HCT116 (cell line): Measurements from ENCODE around the gene DRG2. TPM values are rescaled to one million over a fixed set of nuclear protein-coding genes. Genes with fewer than 3 reads are reported as not detected.
A peak's percentile ranks its signal among the peaks of the same experiment; 100 is the strongest.

Source experiments
- ATAC-seq: fragments of 200-7000 bp; cut with Tn5 transposase; 2 replicates; pipeline ENCODE4 v1.9.1; 2020; ENCODE audit warnings: mild to moderate bottlenecking, moderate library complexity
- BruUV-seq: library from RNA; stranded (reverse); fragments of 400-500 nt; replicated peaks from 2 replicates; lab custom pipeline; 2021; lab: Mats Ljungman, UMichigan
- CTCF ChIA-PET: fragments of 300-600 bp; sonication (Branson Sonifier 250); formaldehyde crosslinking; loops from one replicate; lab custom pipeline; 2021; ENCODE audit warnings: antibody characterized with exemption; lab: Charles Lee
- POLR2A ChIA-PET: fragments of 300-600, 350-600 bp; sonication (Branson Sonifier 250); formaldehyde crosslinking; loops from one replicate; lab custom pipeline; 2021; ENCODE audit warnings: antibody characterized with exemption; lab: Charles Lee
- RAD21 ChIA-PET, 2 experiments: fragments of 300-600 bp; sonication (Branson Sonifier 250); formaldehyde crosslinking; loops; one replicate each; lab custom pipeline; 2023; ENCODE audit warnings: low total read pairs in 2 of 2; ENCODE audit not compliant: uncharacterized antibody in 2 of 2, unreplicated experiment in 2 of 2, low non-redundant PET in 1 of 2; lab: Charles Lee
- DNase-seq: peaks from one replicate; pipeline ENCODE4 v3.0.0-alpha.2; 2010; ENCODE audit warnings: low read depth, low spot score
- H2AFZ ChIP-seq: fragments of 200-600 bp; shearing (Covaris generic), sonication (generic); 2 replicates; pipeline ENCODE4 v1.6.1; 2017; ENCODE audit warnings: low read depth, mixed run types, mixed read lengths, antibody characterized with exemption, low read length; ENCODE audit not compliant: poor library complexity, severe bottlenecking
- H3K27ac ChIP-seq: 2 replicates; pipeline ENCODE4 v1.5.1; 2012; ENCODE audit warnings: low read depth, low read length
- H3K27me3 ChIP-seq: fragments of 200-600 bp; sonication (generic); 2 replicates; pipeline ENCODE4 v1.6.1; 2016; ENCODE audit warnings: mixed run types, low read length, mixed read lengths; ENCODE audit not compliant: insufficient read depth
- H3K36me3 ChIP-seq, 2 experiments: fragments of 200-500 bp in 1 of 2; fragments of 200-600 bp in 1 of 2; sonication (Bioruptor generic) in 1 of 2; sonication (generic) in 1 of 2; 2 replicates each; pipeline versions ENCODE4 v1.5.1 to v1.6.1; 2014 to 2016; ENCODE audit warnings: low read length in 2 of 2, inconsistent platforms in 1 of 2, mixed read lengths in 1 of 2, mixed run types in 1 of 2; ENCODE audit not compliant: insufficient read depth in 2 of 2, control insufficient read depth in 1 of 2
- H3K4me1 ChIP-seq, 2 experiments: fragments of 200-600 bp in 1 of 2; sonication (generic) in 1 of 2; 2 replicates each; pipeline versions ENCODE4 v1.5.1 to v1.6.1; 2012 to 2017; ENCODE audit warnings: low read length in 2 of 2, inconsistent platforms in 1 of 2, mild to moderate bottlenecking in 1 of 2, mixed read lengths in 1 of 2, mixed run types in 1 of 2, moderate library complexity in 1 of 2; ENCODE audit not compliant: insufficient read depth in 2 of 2, control insufficient read depth in 1 of 2
- H3K4me2 ChIP-seq: fragments of 200-600 bp; sonication (generic); 2 replicates; pipeline ENCODE4 v1.6.1; 2017; ENCODE audit warnings: mixed run types, low read length, mixed read lengths
- H3K4me3 ChIP-seq, 2 experiments: fragments of 200-600 bp in 1 of 2; sonication (generic) in 1 of 2; replicated peaks in 1 of 2; 2 replicates each; pipeline ENCODE4 v1.5.1; 2011 to 2016; ENCODE audit warnings: low read length in 2 of 2, control low read depth in 1 of 2, low read depth in 1 of 2, mild to moderate bottlenecking in 1 of 2, mixed read lengths in 1 of 2, mixed run types in 1 of 2
- H3K79me2 ChIP-seq: fragments of 200-600 bp; sonication (generic); 2 replicates; pipeline ENCODE4 v1.6.1; 2017; ENCODE audit warnings: mild to moderate bottlenecking, mixed run types, low read length, moderate library complexity, mixed read lengths; ENCODE audit not compliant: insufficient read depth
- H3K9ac ChIP-seq: fragments of 200-600 bp; sonication (generic); 2 replicates; pipeline ENCODE4 v1.6.1; 2016; ENCODE audit warnings: low read length, mixed read lengths
- H3K9me2 ChIP-seq: fragments of 200-600 bp; sonication (generic), shearing (Covaris generic); 2 replicates; pipeline ENCODE4 v1.6.1; 2017; ENCODE audit warnings: mixed run types, mild to moderate bottlenecking, moderate library complexity; ENCODE audit not compliant: insufficient read depth
- H3K9me3 ChIP-seq, 2 experiments: fragments of 200-500 bp in 1 of 2; fragments of 200-600 bp in 1 of 2; sonication (Bioruptor generic) in 1 of 2; sonication (generic) in 1 of 2; 2 replicates each; pipeline ENCODE4 v1.6.1; 2014 to 2017; ENCODE audit warnings: low read length in 2 of 2, mixed read lengths in 2 of 2, inconsistent platforms in 1 of 2, low read depth in 1 of 2, mild to moderate bottlenecking in 1 of 2, mixed run types in 1 of 2, moderate library complexity in 1 of 2; ENCODE audit not compliant: control insufficient read depth in 1 of 2, insufficient read depth in 1 of 2
- H4K20me1 ChIP-seq: fragments of 200-600 bp; sonication (generic), shearing (Covaris generic); 2 replicates; pipeline ENCODE4 v1.6.1; 2017; ENCODE audit warnings: mixed run types, mild to moderate bottlenecking, moderate library complexity; ENCODE audit not compliant: insufficient read depth
- CEBPB ChIP-seq: IDR thresholded peaks from 2 replicates; pipeline ENCODE4 v1.6.1; 2012; ENCODE audit warnings: low read depth
- ELF1 ChIP-seq: IDR thresholded peaks from 2 replicates; pipeline ENCODE4 v1.6.1; 2012; ENCODE audit warnings: low read depth, borderline replicate concordance
- EZH2 ChIP-seq: fragments of 200-600 bp; sonication (generic); IDR thresholded peaks from 2 replicates; pipeline ENCODE4 v1.6.1; 2017; ENCODE audit warnings: antibody characterized with exemption, mixed run types
- EZH2phosphoT487 ChIP-seq: fragments of 200-600 bp; IDR thresholded peaks from 2 replicates; pipeline ENCODE4 v1.6.1; 2018; ENCODE audit warnings: antibody characterized with exemption, borderline replicate concordance
- FOSL1 ChIP-seq: IDR thresholded peaks from 2 replicates; pipeline ENCODE4 v1.6.1; 2012; ENCODE audit warnings: low read depth
- JUND ChIP-seq: IDR thresholded peaks from 2 replicates; pipeline ENCODE4 v1.6.1; 2012
- SP1 ChIP-seq: IDR thresholded peaks from 2 replicates; pipeline ENCODE4 v1.6.1; 2012; ENCODE audit warnings: low read depth
- TCF7L2 ChIP-seq: IDR thresholded peaks from 2 replicates; pipeline ENCODE4 v1.7.0; 2011; ENCODE audit warnings: borderline replicate concordance, inconsistent platforms; ENCODE audit not compliant: insufficient read depth, insufficient read length; ENCODE audit errors: extremely low read depth
- YY1 ChIP-seq: IDR thresholded peaks from 2 replicates; pipeline ENCODE4 v1.6.1; 2011; ENCODE audit warnings: low read length, low read depth, moderate library complexity, mild to moderate bottlenecking; ENCODE audit not compliant: insufficient replicate concordance; ENCODE audit errors: extremely low read depth
- ZNF274 ChIP-seq: fragments of 200-500 bp; sonication (Bioruptor generic); IDR thresholded peaks from 2 replicates; pipeline ENCODE4 v1.6.1; 2014; ENCODE audit warnings: mild to moderate bottlenecking, low read depth, low read length, inconsistent platforms
- intact Hi-C: fragments of 100-400 bp; cut with micrococcal nuclease; formaldehyde crosslinking; loops from 2 replicates; pipeline ENCODE4 v1.10.0; 2022
- total RNA-seq: library from RNA; stranded (reverse); gene quantifications from one replicate; pipeline ENCODE4 v1.2.1, GENCODE V29; 2021; ENCODE audit not compliant: unreplicated experiment
- TF ChIP-seq, protein P1 (sequence below), 3 experiments: fragments of 200-600 bp in 1 of 3; sonication (generic) in 1 of 3; IDR thresholded peaks in 2 of 3; conservative IDR thresholded peaks in 1 of 3; 2 replicates each; pipeline ENCODE4 v1.5.1; 2012 to 2017; ENCODE audit warnings: low read depth in 2 of 3, low read length in 2 of 3, antibody characterized with exemption in 1 of 3, borderline replicate concordance in 1 of 3, control low read depth in 1 of 3, mild to moderate bottlenecking in 1 of 3, mixed read lengths in 1 of 3, mixed run types in 1 of 3, moderate library complexity in 1 of 3; ENCODE audit not compliant: insufficient read depth in 1 of 3
- TF ChIP-seq, protein P2 (sequence below): IDR thresholded peaks from 2 replicates; pipeline ENCODE4 v1.6.1; 2012

The DRG2 gene
- total RNA-seq, 1 experiment from 2014 or later: 41.0 TPM

DNA sequence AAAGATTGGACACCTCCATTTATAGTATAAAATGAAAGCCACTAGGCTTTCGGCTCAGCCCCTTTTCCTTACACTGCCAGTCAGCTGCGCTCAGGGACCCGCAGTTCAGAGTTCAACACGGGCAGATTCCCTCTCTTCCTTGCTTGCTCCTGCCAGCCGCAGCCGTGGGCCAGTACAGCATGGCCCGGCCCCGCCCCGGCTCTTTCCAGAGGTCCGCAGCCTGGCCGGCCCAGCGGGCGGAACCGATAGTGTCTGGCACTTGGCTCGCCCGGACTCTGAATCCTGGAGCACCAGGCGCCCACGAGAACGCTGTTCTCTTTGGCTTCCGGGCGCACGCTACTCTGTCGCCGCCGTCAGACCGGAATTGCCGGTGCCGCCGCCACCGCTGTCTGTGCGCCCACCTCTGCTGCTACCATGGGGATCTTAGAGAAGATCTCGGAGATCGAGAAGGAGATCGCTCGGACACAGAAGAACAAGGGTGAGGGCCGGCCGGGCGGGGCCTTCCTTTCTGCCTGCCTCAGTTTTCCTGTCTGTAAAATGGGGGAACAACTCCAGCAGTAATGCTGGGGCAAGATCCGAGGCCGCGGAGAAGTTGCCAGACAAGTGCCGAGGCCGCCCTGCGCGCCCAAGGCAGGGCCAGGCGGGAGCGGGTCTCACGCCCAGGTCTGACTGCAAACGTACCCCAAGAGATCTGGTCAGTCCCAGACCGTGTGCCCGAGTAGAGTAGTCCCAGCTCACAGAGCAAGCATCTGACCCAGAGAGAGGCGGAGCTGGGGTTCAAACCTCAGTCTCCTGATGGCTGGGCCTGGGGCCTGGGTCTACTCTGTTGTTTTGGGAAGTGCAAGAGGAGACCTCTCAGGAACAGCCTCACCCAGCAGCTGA lies at the start of gene DRG2 (continued):
- TF ChIP-seq EZH2 (no peak), ELF1 (peak; percentile 53; the same call in 1 of the 2 replicates)
- TF ChIP-seq, protein P1, sequence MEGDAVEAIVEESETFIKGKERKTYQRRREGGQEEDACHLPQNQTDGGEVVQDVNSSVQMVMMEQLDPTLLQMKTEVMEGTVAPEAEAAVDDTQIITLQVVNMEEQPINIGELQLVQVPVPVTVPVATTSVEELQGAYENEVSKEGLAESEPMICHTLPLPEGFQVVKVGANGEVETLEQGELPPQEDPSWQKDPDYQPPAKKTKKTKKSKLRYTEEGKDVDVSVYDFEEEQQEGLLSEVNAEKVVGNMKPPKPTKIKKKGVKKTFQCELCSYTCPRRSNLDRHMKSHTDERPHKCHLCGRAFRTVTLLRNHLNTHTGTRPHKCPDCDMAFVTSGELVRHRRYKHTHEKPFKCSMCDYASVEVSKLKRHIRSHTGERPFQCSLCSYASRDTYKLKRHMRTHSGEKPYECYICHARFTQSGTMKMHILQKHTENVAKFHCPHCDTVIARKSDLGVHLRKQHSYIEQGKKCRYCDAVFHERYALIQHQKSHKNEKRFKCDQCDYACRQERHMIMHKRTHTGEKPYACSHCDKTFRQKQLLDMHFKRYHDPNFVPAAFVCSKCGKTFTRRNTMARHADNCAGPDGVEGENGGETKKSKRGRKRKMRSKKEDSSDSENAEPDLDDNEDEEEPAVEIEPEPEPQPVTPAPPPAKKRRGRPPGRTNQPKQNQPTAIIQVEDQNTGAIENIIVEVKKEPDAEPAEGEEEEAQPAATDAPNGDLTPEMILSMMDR (IDR thresholded peaks at IDR 0.05 in 2 of 3, conservative IDR thresholded peaks at IDR 0.05 in 1 of 3; ENCODE audit: borderline replicate concordance in 1 of 3, insufficient read depth in 1 of 3, low read depth in 2 of 3, low read length in 2 of 3): no peak

DNA sequence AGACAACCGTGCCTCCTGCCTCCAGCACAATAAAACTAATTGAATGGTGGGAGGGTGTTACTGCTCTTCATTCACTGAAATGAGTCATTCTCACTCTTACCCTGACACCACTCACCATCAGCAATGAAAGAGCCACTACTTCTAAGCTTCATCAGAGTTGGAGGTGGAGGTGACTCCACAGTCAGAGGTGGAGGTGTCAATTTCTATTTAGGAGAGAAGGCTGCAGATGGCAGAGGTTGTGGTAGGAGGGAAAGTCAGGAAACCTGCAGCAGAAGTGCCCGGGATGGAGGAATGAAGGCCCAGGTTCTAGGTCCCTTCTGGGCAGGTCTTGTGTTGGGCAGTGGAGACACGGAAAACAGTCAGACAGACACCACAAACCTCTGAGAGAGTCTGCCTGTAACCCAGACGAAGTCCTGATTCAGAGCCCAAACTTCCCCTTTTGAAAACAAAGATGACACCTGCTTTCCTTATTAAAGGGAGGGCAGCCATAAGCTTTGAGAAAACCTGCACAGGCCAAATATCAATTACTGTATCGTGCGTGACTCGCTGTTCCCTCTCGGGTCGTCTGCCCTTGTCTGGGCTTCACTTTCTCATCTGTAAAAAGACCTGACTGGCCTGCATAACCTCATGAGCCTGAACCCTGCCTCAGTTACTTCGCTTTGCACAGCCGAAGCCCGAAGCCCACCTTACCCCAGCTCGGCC lies 49.4 kb upstream of the DRG2 start:
- H3K27ac ChIP-seq: peak overlapping the region; percentile 80
- CTCF ChIA-PET: no interaction called here
- BruUV-seq: TSS peak; percentile 57

More for the DNA sequence above, 49.4 kb upstream of the DRG2 start:
- intact Hi-C loops: loop anchor here (5.0 to 10.0 kb wide), 3 partner anchors 46 to 683 kb away; partner anchors contain the start of gene RAI1
- no peak for DNase-seq
- H4K20me1 ChIP-seq: no peaks in the 10 kb centered on the region
- ATAC-seq: no peak
- H3K9ac ChIP-seq: peak overlapping the region; percentile 79
- H3K4me3 ChIP-seq: peak overlapping the region; percentile 84 to 85
- ChIA-PET RAD21 (no interaction called here), POLR2A (no interaction called here)
- H3K36me3 ChIP-seq: no peaks in the 10 kb centered on the region
- peaks cover 20% of the 10 kb centered on the region for H3K79me2 ChIP-seq
- no peak overlapping the region for H2AFZ ChIP-seq
- H3K4me2 ChIP-seq: peak overlapping the region; percentile 96
- no peaks in the 10 kb centered on the region for H3K9me2 ChIP-seq
- no peaks in the 10 kb centered on the region for H3K27me3 ChIP-seq
- no peaks in the 10 kb centered on the region for H3K9me3 ChIP-seq
- TF ChIP-seq, protein P2, sequence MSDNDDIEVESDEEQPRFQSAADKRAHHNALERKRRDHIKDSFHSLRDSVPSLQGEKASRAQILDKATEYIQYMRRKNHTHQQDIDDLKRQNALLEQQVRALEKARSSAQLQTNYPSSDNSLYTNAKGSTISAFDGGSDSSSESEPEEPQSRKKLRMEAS: no peak
- TF ChIP-seq JUND (no peak), SP1 (no peak), TCF7L2 (no peak), FOSL1 (no peak), EZH2phosphoT487 (no peak), ELF1 (no peak), ZNF274 (no peak), YY1 (no peak), CEBPB (no peak)
- TF ChIP-seq, protein P1 (IDR thresholded peaks at IDR 0.05 in 2 of 3, conservative IDR thresholded peaks at IDR 0.05 in 1 of 3; ENCODE audit: borderline replicate concordance in 1 of 3, insufficient read depth in 1 of 3, low read depth in 2 of 3, low read length in 2 of 3): no peak
- peaks cover 6 to 24% of the 10 kb centered on the region in 2 experiments; a peak in 3 of 4 replicates for H3K4me1 ChIP-seq
